Transverse colon (tissue), 3 donors: ENCODE data around the gene POLR2A.

Experiments used
- CTCF ChIP-seq, 5 experiments: fragments of 200-600 bp in 3 of 5; fragments of 450-650 bp in 2 of 5; sonication (generic) in 3 of 5; IDR thresholded peaks; 1 replicate in 2 of 5; 2 replicates in 3 of 5; pipeline ENCODE4 v1.5.1; 2016 to 2017; ENCODE audit warnings: antibody characterized with exemption in 5 of 5, inconsistent platforms in 3 of 5, mild to moderate bottlenecking in 2 of 5, moderate library complexity in 1 of 5
- EP300 ChIP-seq: sonication (generic); formaldehyde crosslinking; IDR thresholded peaks from one replicate; pipeline ENCODE4 v1.6.1; 2017; ENCODE audit warnings: antibody characterized with exemption, low read depth

DNA sequence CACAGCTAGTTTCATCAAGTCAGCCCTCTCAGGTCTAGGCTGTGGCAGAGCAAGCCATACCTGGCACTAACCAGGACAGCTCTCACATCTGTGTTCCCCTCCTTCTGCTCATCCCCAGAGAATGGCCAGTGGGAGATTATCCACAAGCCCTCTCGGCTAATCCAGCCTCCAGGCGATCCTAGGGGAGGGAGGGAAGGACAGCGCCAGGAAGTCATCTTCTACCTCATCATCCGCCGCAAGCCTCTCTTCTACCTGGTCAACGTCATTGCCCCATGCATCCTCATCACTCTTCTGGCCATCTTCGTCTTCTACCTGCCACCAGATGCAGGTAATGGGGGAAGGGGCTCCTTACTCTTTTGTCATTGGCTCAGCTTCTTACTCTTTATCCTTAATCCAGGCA lies 35.7 kb upstream of the POLR2A start:
- no peak for TF ChIP-seq CTCF (IDR thresholded peaks at IDR 0.05)
- no peak for TF ChIP-seq EP300
